Renal pelvis (tissue), 4 donors: ENCODE results near the gene NEGR1. TPM values are rescaled to one million over a fixed set of nuclear protein-coding genes. Genes with fewer than 3 reads are reported as not detected.

Experiments used
- DNase-seq: peaks from one replicate; pipeline ENCODE4 v3.0.0-alpha.2; 2013
- polyA plus RNA-seq, 3 donors: library from polyadenylated mRNA; unstranded; fragments of 120-200 nt; gene quantifications; one replicate each; pipeline ENCODE4 v1.2.1, GENCODE V29; 2013; ENCODE audit not compliant: insufficient read length in 3 of 3

The NEGR1 gene
- polyA plus RNA-seq, 3 donors, result 3.3 to 4.8 (median 3.5) TPM

GRCh38 chr1:72119491-72119890, 162.8 kb downstream of the NEGR1 start:
- DNase-seq, result no peak

- DNase-seq, result no peak
Measured at GRCh38 chr1:72117621-72118020, 164.7 kb downstream of the NEGR1 start.

- DNase-seq, result no peak
Measured at GRCh38 chr1:72115290-72115689, 167.0 kb downstream of the NEGR1 start.

GRCh38 chr1:72111662-72112061, 170.7 kb downstream of the NEGR1 start:
- DNase-seq, result no peak

- DNase-seq, result no peak
Measured at GRCh38 chr1:72109916-72110315, 172.4 kb downstream of the NEGR1 start.

GRCh38 chr1:72105201-72105600, 177.1 kb downstream of the NEGR1 start:
- no peak for DNase-seq

GRCh38 chr1:72101840-72102632, 180.3 kb downstream of the NEGR1 start:
- no peak for DNase-seq

- DNase-seq, result no peak
Measured at GRCh38 chr1:72100771-72101170, 181.6 kb downstream of the NEGR1 start.

- DNase-seq, result no peak
Measured at GRCh38 chr1:72097851-72098570, 184.3 kb downstream of the NEGR1 start.

- DNase-seq, result no peak
Measured at GRCh38 chr1:72094209-72094608, 188.1 kb downstream of the NEGR1 start.

GRCh38 chr1:72086394-72086793, 195.9 kb downstream of the NEGR1 start:
- no peak for DNase-seq

- DNase-seq, result no peak
Measured at GRCh38 chr1:72075425-72075824, 206.9 kb downstream of the NEGR1 start.

- DNase-seq, result no peak
Measured at GRCh38 chr1:72066431-72066830, 215.9 kb downstream of the NEGR1 start.

GRCh38 chr1:72064196-72065075, 217.9 kb downstream of the NEGR1 start:
- no peak for DNase-seq

- no peak for DNase-seq
Measured at GRCh38 chr1:72063364-72064044, 218.8 kb downstream of the NEGR1 start.

GRCh38 chr1:72062584-72062983, 219.8 kb downstream of the NEGR1 start:
- DNase-seq, result no peak

GRCh38 chr1:72060466-72061245, 221.7 kb downstream of the NEGR1 start:
- no peak for DNase-seq

GRCh38 chr1:72056516-72056915, 225.8 kb downstream of the NEGR1 start:
- no peak for DNase-seq

GRCh38 chr1:72051538-72051937, 230.8 kb downstream of the NEGR1 start:
- no peak for DNase-seq

- no peak for DNase-seq
Measured at GRCh38 chr1:72050551-72050950, 231.8 kb downstream of the NEGR1 start.
